BJ (cell line): ENCODE data around the gene RUSF1. TPM values are rescaled to one million over a fixed set of nuclear protein-coding genes. Genes with fewer than 3 reads are reported as not detected.
A peak's percentile ranks its signal among the peaks of the same experiment; 100 is the strongest.

Experiments
- CTCF ChIA-PET: fragments of 350-600 bp; formaldehyde crosslinking; extraction: SDS; loops from one replicate; lab custom pipeline; 2021; ENCODE audit warnings: antibody characterized with exemption, inconsistent platforms; lab: Yijun Ruan, JAX
- POLR2A ChIA-PET: fragments of 300-600 bp; sonication (Branson Sonifier 250); formaldehyde crosslinking; extraction: SDS; loops from one replicate; lab custom pipeline; 2021; ENCODE audit warnings: antibody characterized with exemption; lab: Charles Lee
- DNase-seq: peaks from one replicate; pipeline ENCODE4 v3.0.0-alpha.2; 2011; ENCODE audit warnings: low read depth
- H3K27me3 ChIP-seq: 2 replicates; pipeline ENCODE4 v1.6.0; 2011; ENCODE audit warnings: low read length; ENCODE audit not compliant: control insufficient read depth, insufficient read depth
- H3K36me3 ChIP-seq: 2 replicates; pipeline ENCODE4 v1.5.1; 2011; ENCODE audit warnings: low read length; ENCODE audit not compliant: control insufficient read depth, insufficient read depth
- H3K4me3 ChIP-seq: 2 replicates; pipeline ENCODE4 v1.5.1; 2011; ENCODE audit warnings: low read depth, mild to moderate bottlenecking, control low read depth, low read length
- CTCF ChIP-seq: IDR thresholded peaks from 2 replicates; pipeline ENCODE4 v1.5.1; 2011; ENCODE audit warnings: low read depth, mild to moderate bottlenecking, control low read depth, inconsistent platforms, low read length, moderate library complexity; ENCODE audit not compliant: insufficient read depth
- polyA plus RNA-seq: library from polyadenylated mRNA; depleted of rRNA; stranded (reverse); fragments of >200 nt; gene quantifications from 2 replicates; pipeline ENCODE4 v1.2.3, GENCODE V29; 2011

Gene RUSF1
- polyA plus RNA-seq, 1 experiment = 56.4 TPM

- DNase-seq = peak; percentile 82
- no peaks in the 10 kb centered on the region for H3K27me3 ChIP-seq
- ChIA-PET CTCF (interaction anchor here (0.7 to 5.2 kb wide), 13 partner anchors 11 to 505 kb away, joined by 3 to 52 read pairs (median 4); partner anchors contain the start of genes TGFB1I1 and ZNF843), POLR2A (interaction anchor here (0.6 to 2.3 kb wide), 6 partner anchors 13 to 531 kb away, joined by 3 to 8 read pairs (median 4); partner anchors contain the start of genes FUS, SLC5A2 and TGFB1I1)
- peak within 1 kb of the TSS; percentile 71 for H3K4me3 ChIP-seq
- H3K36me3 ChIP-seq = peaks cover 13% of the 10 kb centered on the region
- peak; percentile 82 for TF ChIP-seq CTCF
Measured at GRCh38 chr16:31458844-31459686, 49.1 kb downstream of the RUSF1 start, which contains the start of gene ARMC5. ARMC5 (plus strand) TSS chr16:31459501; CDS start chr16:31459525, 24 bp downstream.

GRCh38 chr16:31458073-31458843 lies 49.9 kb downstream of the RUSF1 start:
- POLR2A ChIA-PET = interaction anchor here (0.7 to 2.3 kb wide), 2 partner anchors 24 to 278 kb away, joined by 3 to 8 read pairs; partner anchors contain the start of genes FUS and SLC5A2
- Histone ChIP-seq H3K27me3 (no peaks in the 10 kb centered on the region), H3K4me3 (peak overlapping the region; percentile 71), H3K36me3 (peaks cover 11% of the 10 kb centered on the region)
- CTCF ChIA-PET = interaction anchor here (0.7 to 5.2 kb wide), 13 partner anchors 12 to 504 kb away, joined by 3 to 52 read pairs (median 4); partner anchors contain the start of genes TGFB1I1 and ZNF843
- no peak for DNase-seq
- TF ChIP-seq CTCF = no peak

- CTCF ChIA-PET = interaction anchor here (1.3 to 1.5 kb wide), 2 partner anchors 23 to 412 kb away, joined by 3 read pairs; no protein-coding TSS in a partner anchor
- DNase-seq = no peak
- POLR2A ChIA-PET = no interaction called here
- no peak for TF ChIP-seq CTCF
- Histone ChIP-seq H3K36me3 (peaks cover 3% of the 10 kb centered on the region), H3K4me3 (no peak overlapping the region), H3K27me3 (no peaks in the 10 kb centered on the region)
Measured at GRCh38 chr16:31456988-31457360, 51.2 kb downstream of the RUSF1 start.

- POLR2A ChIA-PET = no interaction called here
- TF ChIP-seq CTCF = peak; percentile 44
- CTCF ChIA-PET = interaction anchor here (0.6 to 1.5 kb wide), 2 partner anchors 24 to 503 kb away, joined by 3 read pairs; no protein-coding TSS in a partner anchor
- no peak for DNase-seq
- no peak overlapping the region for H3K4me3 ChIP-seq
- no peaks in the 10 kb centered on the region for H3K27me3 ChIP-seq
- no peaks in the 10 kb centered on the region; the same call in 1 of the 2 replicates for H3K36me3 ChIP-seq
Measured at GRCh38 chr16:31455601-31456314, 52.4 kb downstream of the RUSF1 start.
